ENCODE data around the gene UBQLN1. TPM values are rescaled to one million over a fixed set of nuclear protein-coding genes. Genes with fewer than 3 reads are reported as not detected.

The UBQLN1 gene
- total and polyA plus RNA-seq, 9 of the 15 experiments (the other 6 are each of a cell fraction or from before 2014, with no cell fraction given): 7.5 to 120 (median 52.8) TPM

- TF ChIP-seq, protein P1, sequence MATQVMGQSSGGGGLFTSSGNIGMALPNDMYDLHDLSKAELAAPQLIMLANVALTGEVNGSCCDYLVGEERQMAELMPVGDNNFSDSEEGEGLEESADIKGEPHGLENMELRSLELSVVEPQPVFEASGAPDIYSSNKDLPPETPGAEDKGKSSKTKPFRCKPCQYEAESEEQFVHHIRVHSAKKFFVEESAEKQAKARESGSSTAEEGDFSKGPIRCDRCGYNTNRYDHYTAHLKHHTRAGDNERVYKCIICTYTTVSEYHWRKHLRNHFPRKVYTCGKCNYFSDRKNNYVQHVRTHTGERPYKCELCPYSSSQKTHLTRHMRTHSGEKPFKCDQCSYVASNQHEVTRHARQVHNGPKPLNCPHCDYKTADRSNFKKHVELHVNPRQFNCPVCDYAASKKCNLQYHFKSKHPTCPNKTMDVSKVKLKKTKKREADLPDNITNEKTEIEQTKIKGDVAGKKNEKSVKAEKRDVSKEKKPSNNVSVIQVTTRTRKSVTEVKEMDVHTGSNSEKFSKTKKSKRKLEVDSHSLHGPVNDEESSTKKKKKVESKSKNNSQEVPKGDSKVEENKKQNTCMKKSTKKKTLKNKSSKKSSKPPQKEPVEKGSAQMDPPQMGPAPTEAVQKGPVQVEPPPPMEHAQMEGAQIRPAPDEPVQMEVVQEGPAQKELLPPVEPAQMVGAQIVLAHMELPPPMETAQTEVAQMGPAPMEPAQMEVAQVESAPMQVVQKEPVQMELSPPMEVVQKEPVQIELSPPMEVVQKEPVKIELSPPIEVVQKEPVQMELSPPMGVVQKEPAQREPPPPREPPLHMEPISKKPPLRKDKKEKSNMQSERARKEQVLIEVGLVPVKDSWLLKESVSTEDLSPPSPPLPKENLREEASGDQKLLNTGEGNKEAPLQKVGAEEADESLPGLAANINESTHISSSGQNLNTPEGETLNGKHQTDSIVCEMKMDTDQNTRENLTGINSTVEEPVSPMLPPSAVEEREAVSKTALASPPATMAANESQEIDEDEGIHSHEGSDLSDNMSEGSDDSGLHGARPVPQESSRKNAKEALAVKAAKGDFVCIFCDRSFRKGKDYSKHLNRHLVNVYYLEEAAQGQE (IDR thresholded peaks at IDR 0.05; ENCODE audit: borderline replicate concordance): peak; percentile 48
- TF ChIP-seq, protein P1 (CRISPR knock-in tag; IDR thresholded peaks at IDR 0.05; ENCODE audit: low read depth): no peak
- no peak for TF ChIP-seq ZKSCAN8 (CRISPR knock-in tag; IDR thresholded peaks at IDR 0.05)
- TF ChIP-seq ZKSCAN3 (CRISPR knock-in tag; IDR thresholded peaks at IDR 0.05): no peak
- no peak for TF ChIP-seq OTX1 (CRISPR knock-in tag; IDR thresholded peaks at IDR 0.05)
- TF ChIP-seq HDGF (IDR thresholded peaks at IDR 0.05): no peak
- no peak for TF ChIP-seq ZNF354B (CRISPR knock-in tag; IDR thresholded peaks at IDR 0.05)
- peak; percentile 87 for TF ChIP-seq ZNF143 (CRISPR knock-in tag; IDR thresholded peaks at IDR 0.05)
- peak; percentile 83 for TF ChIP-seq GABPB1 (CRISPR knock-in tag; IDR thresholded peaks at IDR 0.05)
- TF ChIP-seq ZNF121 (CRISPR knock-in tag; conservative IDR thresholded peaks at IDR 0.05): no peak
- TF ChIP-seq, protein P2, sequence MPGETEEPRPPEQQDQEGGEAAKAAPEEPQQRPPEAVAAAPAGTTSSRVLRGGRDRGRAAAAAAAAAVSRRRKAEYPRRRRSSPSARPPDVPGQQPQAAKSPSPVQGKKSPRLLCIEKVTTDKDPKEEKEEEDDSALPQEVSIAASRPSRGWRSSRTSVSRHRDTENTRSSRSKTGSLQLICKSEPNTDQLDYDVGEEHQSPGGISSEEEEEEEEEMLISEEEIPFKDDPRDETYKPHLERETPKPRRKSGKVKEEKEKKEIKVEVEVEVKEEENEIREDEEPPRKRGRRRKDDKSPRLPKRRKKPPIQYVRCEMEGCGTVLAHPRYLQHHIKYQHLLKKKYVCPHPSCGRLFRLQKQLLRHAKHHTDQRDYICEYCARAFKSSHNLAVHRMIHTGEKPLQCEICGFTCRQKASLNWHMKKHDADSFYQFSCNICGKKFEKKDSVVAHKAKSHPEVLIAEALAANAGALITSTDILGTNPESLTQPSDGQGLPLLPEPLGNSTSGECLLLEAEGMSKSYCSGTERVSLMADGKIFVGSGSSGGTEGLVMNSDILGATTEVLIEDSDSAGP (CRISPR knock-in tag; IDR thresholded peaks at IDR 0.05): no peak
- TF ChIP-seq EZH2 (IDR thresholded peaks at IDR 0.05; ENCODE audit: borderline replicate concordance, low read depth, low read length): no peak
- peak; percentile 85; the same call in 1 of the 2 replicates for TF ChIP-seq PHF8 (IDR thresholded peaks at IDR 0.05; ENCODE audit: borderline replicate concordance, low read length)
- no peak for TF ChIP-seq NR0B1 (IDR thresholded peaks at IDR 0.05; ENCODE audit: partially characterized antibody)
- TF ChIP-seq PCBP2 (IDR thresholded peaks at IDR 0.05; ENCODE audit: low read depth, low read length, poor library complexity, severe bottlenecking): no peak
- TF ChIP-seq JUNB (CRISPR knock-in tag; conservative IDR thresholded peaks at IDR 0.05): peak; percentile 71
- TF ChIP-seq MCM3 (IDR thresholded peaks at IDR 0.05): no peak
Observed at GRCh38 chr9:83707768-83708514, at the start of gene UBQLN1 (continued).

Measured in K562 (cell line).